ENCODE measurements around the gene GRID2. TPM values are rescaled to one million over a fixed set of nuclear protein-coding genes. Genes with fewer than 3 reads are reported as not detected.
A peak's percentile ranks its signal among the peaks of the same experiment; 100 is the strongest.

The GRID2 gene
- total RNA-seq, 1 experiment from 2014 or later: not detected

- in situ Hi-C loops (cut with HindIII; ENCODE audit: low pct_unique_long_range_greater_than_20kb, low sequenced_read_pairs): no loop called here
- no peak for DNase-seq (ENCODE audit: low read depth)
These were observed 179.6 kb downstream of the GRID2 start for GRCh38 chr4:92483341-92483740.

GRCh38 chr4:92488496-92488895 lies 184.7 kb downstream of the GRID2 start:
- DNase-seq (ENCODE audit: low read depth): no peak
- in situ Hi-C loops (cut with HindIII; ENCODE audit: low pct_unique_long_range_greater_than_20kb, low sequenced_read_pairs): no loop called here

- in situ Hi-C loops (cut with HindIII; ENCODE audit: low pct_unique_long_range_greater_than_20kb, low sequenced_read_pairs): no loop called here
- no peak for DNase-seq (ENCODE audit: low read depth)
These were observed 193.4 kb downstream of the GRID2 start for GRCh38 chr4:92497141-92497540.

GRCh38 chr4:92501456-92501855 lies 197.7 kb downstream of the GRID2 start:
- in situ Hi-C loops (cut with HindIII; ENCODE audit: low pct_unique_long_range_greater_than_20kb, low sequenced_read_pairs): no loop called here
- DNase-seq (ENCODE audit: low read depth): no peak

GRCh38 chr4:92506933-92507332 lies 203.2 kb downstream of the GRID2 start:
- in situ Hi-C loops (cut with HindIII; ENCODE audit: low pct_unique_long_range_greater_than_20kb, low sequenced_read_pairs): no loop called here
- DNase-seq (ENCODE audit: low read depth): no peak

- in situ Hi-C loops (cut with HindIII; ENCODE audit: low pct_unique_long_range_greater_than_20kb, low sequenced_read_pairs): no loop called here
- no peak for DNase-seq (ENCODE audit: low read depth)
These were observed 210.9 kb downstream of the GRID2 start for GRCh38 chr4:92514627-92515026.

GRCh38 chr4:92516450-92516849 lies 212.7 kb downstream of the GRID2 start:
- in situ Hi-C loops (cut with HindIII; ENCODE audit: low pct_unique_long_range_greater_than_20kb, low sequenced_read_pairs): no loop called here
- no peak for DNase-seq (ENCODE audit: low read depth)

GRCh38 chr4:92519727-92520126 lies 216.0 kb downstream of the GRID2 start:
- in situ Hi-C loops (cut with HindIII; ENCODE audit: low pct_unique_long_range_greater_than_20kb, low sequenced_read_pairs): no loop called here
- DNase-seq (ENCODE audit: low read depth): no peak

- DNase-seq (ENCODE audit: low read depth): no peak
- in situ Hi-C loops (cut with HindIII; ENCODE audit: low pct_unique_long_range_greater_than_20kb, low sequenced_read_pairs): no loop called here
These were observed 216.8 kb downstream of the GRID2 start for GRCh38 chr4:92520563-92520962.

- in situ Hi-C loops (cut with HindIII; ENCODE audit: low pct_unique_long_range_greater_than_20kb, low sequenced_read_pairs): no loop called here
These were observed 218.2 kb downstream of the GRID2 start for GRCh38 chr4:92521941-92522340.

GRCh38 chr4:92522356-92522755 lies 218.6 kb downstream of the GRID2 start:
- in situ Hi-C loops (cut with HindIII; ENCODE audit: low pct_unique_long_range_greater_than_20kb, low sequenced_read_pairs): no loop called here
- no peak for DNase-seq (ENCODE audit: low read depth)

More at GRCh38 chr4:92521941-92522340, 218.2 kb downstream of the GRID2 start:
- DNase-seq (ENCODE audit: low read depth): no peak

GRCh38 chr4:92524131-92524530 lies 220.4 kb downstream of the GRID2 start:
- no peak for DNase-seq (ENCODE audit: low read depth)
- in situ Hi-C loops (cut with HindIII; ENCODE audit: low pct_unique_long_range_greater_than_20kb, low sequenced_read_pairs): no loop called here

- in situ Hi-C loops (cut with HindIII; ENCODE audit: low pct_unique_long_range_greater_than_20kb, low sequenced_read_pairs): no loop called here
- no peak for DNase-seq (ENCODE audit: low read depth)
These were observed 224.8 kb downstream of the GRID2 start for GRCh38 chr4:92528541-92528940.

GRCh38 chr4:92529510-92529909 lies 225.7 kb downstream of the GRID2 start:
- DNase-seq (ENCODE audit: low read depth): no peak
- in situ Hi-C loops (cut with HindIII; ENCODE audit: low pct_unique_long_range_greater_than_20kb, low sequenced_read_pairs): no loop called here

GRCh38 chr4:92535599-92535998 lies 231.8 kb downstream of the GRID2 start:
- no peak for DNase-seq (ENCODE audit: low read depth)
- in situ Hi-C loops (cut with HindIII; ENCODE audit: low pct_unique_long_range_greater_than_20kb, low sequenced_read_pairs): no loop called here

- no peak for DNase-seq (ENCODE audit: low read depth)
- in situ Hi-C loops (cut with HindIII; ENCODE audit: low pct_unique_long_range_greater_than_20kb, low sequenced_read_pairs): no loop called here
These were observed 247.8 kb downstream of the GRID2 start for GRCh38 chr4:92551616-92552015.

- DNase-seq (ENCODE audit: low read depth): no peak
- in situ Hi-C loops (cut with HindIII; ENCODE audit: low pct_unique_long_range_greater_than_20kb, low sequenced_read_pairs): no loop called here
These were observed 262.5 kb downstream of the GRID2 start for GRCh38 chr4:92566269-92566668.

- no peak for DNase-seq (ENCODE audit: low read depth)
- in situ Hi-C loops (cut with HindIII; ENCODE audit: low pct_unique_long_range_greater_than_20kb, low sequenced_read_pairs): no loop called here
These were observed 277.1 kb downstream of the GRID2 start for GRCh38 chr4:92580816-92581215.

GRCh38 chr4:92599044-92599443 lies 295.3 kb downstream of the GRID2 start:
- in situ Hi-C loops (cut with HindIII; ENCODE audit: low pct_unique_long_range_greater_than_20kb, low sequenced_read_pairs): no loop called here
- DNase-seq (ENCODE audit: low read depth): peak; percentile 3

- no peak for DNase-seq (ENCODE audit: low read depth)
- in situ Hi-C loops (cut with HindIII; ENCODE audit: low pct_unique_long_range_greater_than_20kb, low sequenced_read_pairs): no loop called here
These were observed 296.9 kb downstream of the GRID2 start for GRCh38 chr4:92600638-92601037.

GRCh38 chr4:92606227-92606626 lies 302.5 kb downstream of the GRID2 start:
- in situ Hi-C loops (cut with HindIII; ENCODE audit: low pct_unique_long_range_greater_than_20kb, low sequenced_read_pairs): no loop called here

More at GRCh38 chr4:92606227-92606626, 302.5 kb downstream of the GRID2 start:
- DNase-seq (ENCODE audit: low read depth): no peak

Measured in Caki2 (cell line).